Measurements from ENCODE around the gene SKIDA1.
"Not testable (repeated sequence)": the region's sequence is repeated elsewhere in the genome, so short reads cannot be mapped to it uniquely, and the experiment has no call there.

The SKIDA1 gene

GRCh38 chr10:21525367-21526187, at the start of gene SKIDA1:
Gene SKIDA1, minus strand, starts transcription at chr10:21525682. Its CDS starts 7,860 bp downstream, at chr10:21517822.
- TF ChIP-seq CTCF (IDR thresholded peaks at IDR 0.05; ENCODE audit: low read depth, low read length, poor library complexity, severe bottlenecking) = no peak
- TF ChIP-seq EZH2phosphoT487 (IDR thresholded peaks at IDR 0.05; ENCODE audit: borderline replicate concordance, low read length) = no peak
- no peaks in the 10 kb centered on the region for H3K27me3 ChIP-seq (ENCODE audit: control insufficient read depth, low read length)
- H3K4me2 ChIP-seq (ENCODE audit: low read length) = peak within 1 kb of the TSS; percentile 93
- peaks cover 52% of the 10 kb centered on the region for H3K4me1 ChIP-seq (ENCODE audit: control insufficient read depth, low read length)
- peak within 1 kb of the TSS; percentile 87 for H3K27ac ChIP-seq (ENCODE audit: low read depth, low read length)
- H3K79me2 ChIP-seq (ENCODE audit: control insufficient read depth, low read length) = no peaks in the 10 kb centered on the region
- H3F3A ChIP-seq (ENCODE audit: control insufficient read depth, insufficient read depth) = peaks cover 51% of the 10 kb centered on the region
- H3K9me3 ChIP-seq (ENCODE audit: control insufficient read depth, insufficient read depth, low read length) = no peaks in the 10 kb centered on the region
- no peaks in the 10 kb centered on the region for H3K9me2 ChIP-seq (replicated peaks; ENCODE audit: control insufficient read depth, low read length)
- H3K36me3 ChIP-seq (ENCODE audit: control insufficient read depth, low read length) = no peaks in the 10 kb centered on the region
- no peaks in the 10 kb centered on the region for H4K20me1 ChIP-seq (ENCODE audit: control insufficient read depth, insufficient read depth, low read depth, low read length)
- peak within 1 kb of the TSS; percentile 84 for H3K4me3 ChIP-seq (ENCODE audit: low read length)

DNA sequence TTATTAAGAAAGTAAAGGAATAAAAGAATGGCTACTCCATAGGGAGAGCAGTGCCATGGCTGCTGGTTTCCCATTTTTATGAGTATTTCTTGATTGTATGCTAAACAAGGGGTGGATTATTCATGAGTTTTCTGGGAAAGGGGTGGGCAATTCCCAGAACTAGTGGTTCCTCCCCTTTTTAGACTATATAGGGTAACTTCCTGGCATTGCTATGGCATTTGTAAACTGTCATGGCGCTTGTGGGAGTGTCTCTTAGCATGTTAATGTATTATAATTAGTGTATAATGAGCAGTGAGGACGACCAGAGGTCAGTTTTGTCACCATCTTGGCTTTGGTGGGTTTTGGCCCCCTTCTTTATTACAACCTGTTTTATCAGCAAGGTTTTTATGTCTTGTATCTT, 49.0 kb upstream of the SKIDA1 start:
- H3K27ac ChIP-seq (ENCODE audit: low read depth, low read length); H3K4me2 ChIP-seq (ENCODE audit: low read length); H3F3A ChIP-seq (ENCODE audit: control insufficient read depth, insufficient read depth); H3K4me3 ChIP-seq (ENCODE audit: low read length); H3K9me3 ChIP-seq (ENCODE audit: control insufficient read depth, insufficient read depth, low read length); H3K9me2 ChIP-seq (replicated peaks; ENCODE audit: control insufficient read depth, low read length); H3K27me3 ChIP-seq (ENCODE audit: control insufficient read depth, low read length); H4K20me1 ChIP-seq (ENCODE audit: control insufficient read depth, insufficient read depth, low read depth, low read length): not testable (repeated sequence)
- H3K79me2 ChIP-seq (ENCODE audit: control insufficient read depth, low read length) = peaks cover 97% of the 10 kb centered on the region
- peaks cover 28% of the 10 kb centered on the region for H3K4me1 ChIP-seq (ENCODE audit: control insufficient read depth, low read length)
- H3K36me3 ChIP-seq (ENCODE audit: control insufficient read depth, low read length) = peaks cover 10% of the 10 kb centered on the region

- H3K36me3 ChIP-seq (ENCODE audit: control insufficient read depth, low read length) = peaks cover 18% of the 10 kb centered on the region
- peaks cover 97% of the 10 kb centered on the region for H3K79me2 ChIP-seq (ENCODE audit: control insufficient read depth, low read length)
- H4K20me1 ChIP-seq (ENCODE audit: control insufficient read depth, insufficient read depth, low read depth, low read length) = no peaks in the 10 kb centered on the region; the same call in 1 of the 2 replicates
- no peak overlapping the region for H3K4me2 ChIP-seq (ENCODE audit: low read length)
- H3K27ac ChIP-seq (ENCODE audit: low read depth, low read length) = no peak overlapping the region
- peaks cover 19% of the 10 kb centered on the region for H3K4me1 ChIP-seq (ENCODE audit: control insufficient read depth, low read length)
- TF ChIP-seq EZH2phosphoT487 (IDR thresholded peaks at IDR 0.05; ENCODE audit: borderline replicate concordance, low read length) (no peak), CTCF (IDR thresholded peaks at IDR 0.05; ENCODE audit: low read depth, low read length, poor library complexity, severe bottlenecking) (no peak)
- no peaks in the 10 kb centered on the region for H3K27me3 ChIP-seq (ENCODE audit: control insufficient read depth, low read length)
- H3K4me3 ChIP-seq (ENCODE audit: low read length) = no peak overlapping the region
- H3K9me2 ChIP-seq (replicated peaks; ENCODE audit: control insufficient read depth, low read length) = no peaks in the 10 kb centered on the region
- no peaks in the 10 kb centered on the region for H3K9me3 ChIP-seq (ENCODE audit: control insufficient read depth, insufficient read depth, low read length)
- H3F3A ChIP-seq (ENCODE audit: control insufficient read depth, insufficient read depth) = no peaks in the 10 kb centered on the region
Observed at GRCh38 chr10:21572578-21572977, 47.1 kb upstream of the SKIDA1 start.

GRCh38 chr10:21570761-21571521, 45.5 kb upstream of the SKIDA1 start:
- Histone ChIP-seq H3K36me3 (ENCODE audit: control insufficient read depth, low read length) (peaks cover 27% of the 10 kb centered on the region), H3K4me1 (ENCODE audit: control insufficient read depth, low read length) (peaks cover 19% of the 10 kb centered on the region), H4K20me1 (ENCODE audit: control insufficient read depth, insufficient read depth, low read depth, low read length) (no peaks in the 10 kb centered on the region; the same call in 1 of the 2 replicates), H3K79me2 (ENCODE audit: control insufficient read depth, low read length) (peaks cover 97% of the 10 kb centered on the region), H3K27ac (ENCODE audit: low read depth, low read length) (no peak overlapping the region), H3K4me2 (ENCODE audit: low read length) (peak overlapping the region; percentile 3; the same call in 1 of the 2 replicates), H3K4me3 (ENCODE audit: low read length) (no peak overlapping the region), H3F3A (ENCODE audit: control insufficient read depth, insufficient read depth) (no peaks in the 10 kb centered on the region), H3K27me3 (ENCODE audit: control insufficient read depth, low read length) (no peaks in the 10 kb centered on the region), H3K9me2 (replicated peaks; ENCODE audit: control insufficient read depth, low read length) (no peaks in the 10 kb centered on the region), H3K9me3 (ENCODE audit: control insufficient read depth, insufficient read depth, low read length) (no peaks in the 10 kb centered on the region)
- TF ChIP-seq EZH2phosphoT487 (IDR thresholded peaks at IDR 0.05; ENCODE audit: borderline replicate concordance, low read length) = no peak
- no peak for TF ChIP-seq CTCF (IDR thresholded peaks at IDR 0.05; ENCODE audit: low read depth, low read length, poor library complexity, severe bottlenecking)

DNA sequence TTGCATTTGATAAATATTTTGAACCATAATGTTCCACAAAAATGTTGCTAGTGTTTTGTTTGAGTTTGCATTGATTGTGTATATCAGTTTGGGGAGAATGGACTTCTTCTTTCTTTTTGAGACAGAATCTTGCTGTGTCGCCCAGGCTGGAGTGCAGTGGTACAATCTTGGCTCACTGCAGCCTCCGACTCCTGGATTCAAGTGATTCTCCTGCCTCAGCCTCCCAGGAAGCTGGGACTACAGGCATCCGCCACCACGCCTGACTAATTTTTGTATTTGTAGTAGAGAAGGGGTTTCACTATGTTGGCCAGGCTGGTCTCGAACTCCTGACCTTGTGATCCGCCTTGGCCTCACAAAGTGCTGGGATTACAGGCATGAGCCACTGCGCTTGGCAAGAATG, 33.5 kb upstream of the SKIDA1 start:
- H3K9me2 ChIP-seq (replicated peaks; ENCODE audit: control insufficient read depth, low read length); H3K27me3 ChIP-seq (ENCODE audit: control insufficient read depth, low read length); H3K4me2 ChIP-seq (ENCODE audit: low read length); H3F3A ChIP-seq (ENCODE audit: control insufficient read depth, insufficient read depth); H3K9me3 ChIP-seq (ENCODE audit: control insufficient read depth, insufficient read depth, low read length); H3K4me3 ChIP-seq (ENCODE audit: low read length); H3K27ac ChIP-seq (ENCODE audit: low read depth, low read length); H3K4me1 ChIP-seq (ENCODE audit: control insufficient read depth, low read length); H4K20me1 ChIP-seq (ENCODE audit: control insufficient read depth, insufficient read depth, low read depth, low read length): not testable (repeated sequence)
- H3K36me3 ChIP-seq (ENCODE audit: control insufficient read depth, low read length) = peaks cover 53% of the 10 kb centered on the region
- H3K79me2 ChIP-seq (ENCODE audit: control insufficient read depth, low read length) = peaks cover 89% of the 10 kb centered on the region
